Stomach (tissue), 9 donors: ENCODE data around the gene IFI27. TPM values are rescaled to one million over a fixed set of nuclear protein-coding genes. Genes with fewer than 3 reads are reported as not detected.
"Not testable (repeated sequence)": the region's sequence is repeated elsewhere in the genome, so short reads cannot be mapped to it uniquely, and the experiment has no call there.

Experiments used
- DNase-seq, 2 donors: peaks; one replicate each; pipeline versions ENCODE4 v3.0.0 to v3.0.0-alpha.2; 2013 to 2019
- H3K27ac ChIP-seq, 5 donors: fragments of 200-600 bp in 4 of 5; sonication (generic) in 4 of 5; one replicate each; pipeline ENCODE4 v1.5.1; 2013 to 2019; ENCODE audit warnings: mild to moderate bottlenecking in 1 of 5, moderate library complexity in 1 of 5
- H3K27me3 ChIP-seq, 3 donors: fragments of 200-600 bp; sonication (generic); one replicate each; pipeline ENCODE4 v1.5.1; 2017 to 2019; ENCODE audit warnings: mixed run types in 1 of 3
- H3K36me3 ChIP-seq, 4 donors: fragments of 200-600 bp; sonication (generic); 1 replicate in 3 of 4; 2 replicates in 1 of 4; pipeline ENCODE4 v1.5.1; 2016 to 2019
- H3K4me1 ChIP-seq, 4 donors: fragments of 200-600 bp; sonication (generic); one replicate each; pipeline ENCODE4 v1.5.1; 2016 to 2019
- H3K4me3 ChIP-seq, 4 donors: fragments of 200-600 bp; sonication (generic) in 3 of 4; one replicate each; pipeline ENCODE4 v1.5.1; 2016 to 2019; ENCODE audit warnings: mild to moderate bottlenecking in 1 of 4
- H3K9me3 ChIP-seq, 4 donors: fragments of 200-600 bp; sonication (generic); one replicate each; pipeline ENCODE4 v1.5.1; 2016 to 2019
- EP300 ChIP-seq: sonication (generic); formaldehyde crosslinking; IDR thresholded peaks from one replicate; pipeline ENCODE4 v1.6.1; 2017; ENCODE audit warnings: antibody characterized with exemption
- POLR2A ChIP-seq, 4 donors: fragments of 450-650 bp; IDR thresholded peaks; one replicate each; pipeline ENCODE4 v1.6.1; 2016; ENCODE audit warnings: antibody characterized with exemption in 4 of 4, control low read depth in 2 of 4, mild to moderate bottlenecking in 1 of 4, moderate library complexity in 1 of 4
- POLR2AphosphoS5 ChIP-seq, 3 donors: sonication (generic); formaldehyde crosslinking; IDR thresholded peaks; one replicate each; pipeline ENCODE4 v1.6.1; 2016; ENCODE audit warnings: antibody characterized with exemption in 3 of 3
- WGBS, 5 donors: extraction: QIAGEN DNeasy Blood & Tissue Kit in 3 of 5; methylation state at CpG; one replicate each; pipeline versions ENCODE4 v1.1.5 to v1.1.7; 2013 to 2018; 5-methylcytosine and 5-hydroxymethylcytosine counted together
- intact Hi-C: fragments of 100-400 bp; cut with DNase I; formaldehyde crosslinking; loops from one replicate; pipeline ENCODE4 v1.15.1; 2023; ENCODE audit warnings: low total_unique reads
- polyA plus RNA-seq, 3 donors: library from polyadenylated mRNA; stranded (reverse); fragments of 200-250 nt; gene quantifications; one replicate each; pipeline ENCODE4 v1.2.3, GENCODE V29; 2013
- total RNA-seq, 5 donors: library from RNA; depleted of rRNA; stranded (reverse); fragments of >200 nt; gene quantifications; one replicate each; pipeline versions ENCODE4 v1.1.0 to v1.2.3, GENCODE V29; 2014 to 2016
- TF ChIP-seq, protein P1 (sequence below), 7 experiments: fragments of 450-650 bp in 4 of 7; fragments of 200-600 bp in 3 of 7; sonication (generic) in 3 of 7; IDR thresholded peaks; one replicate each; pipeline ENCODE4 v1.5.1; 2016 to 2019; ENCODE audit warnings: antibody characterized with exemption in 7 of 7, control low read depth in 2 of 7, mild to moderate bottlenecking in 1 of 7
- donor health status: healthy with polysubstance abuse.
- donor health status: Bipolar disorder and iron deficiency.
- donor health status: healthy.

IFI27 gene
- total and polyA plus RNA-seq, 8 donors = 12.9 to 1,115 (median 234) TPM

DNA sequence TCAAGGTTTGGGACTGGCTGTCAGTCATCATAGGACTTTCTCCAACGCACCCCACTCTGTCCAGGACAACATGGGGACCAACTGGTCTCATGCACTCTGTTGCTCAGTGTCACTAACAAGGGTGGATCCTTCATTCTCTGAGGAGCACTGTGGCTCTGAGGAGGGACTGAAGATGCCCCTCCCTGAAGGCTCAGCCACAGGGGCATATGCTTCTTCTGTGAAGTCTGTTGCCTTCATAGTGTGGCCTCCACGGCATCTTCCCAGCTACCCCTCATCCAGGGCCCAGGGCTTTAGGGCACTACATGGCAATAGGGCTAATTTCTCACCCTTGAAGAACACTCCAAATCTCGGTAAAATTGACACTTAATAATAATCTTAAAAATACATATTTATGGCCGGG, 33.2 kb downstream of the IFI27 start:
- Histone ChIP-seq H3K4me1 (no peaks in the 10 kb centered on the region), H3K36me3 (no peaks in the 10 kb centered on the region), H3K27me3 (peaks cover 0 to 1% (median 0%) of the 10 kb centered on the region in 3 donors), H3K27ac (no peak overlapping the region), H3K9me3 (no peaks in the 10 kb centered on the region), H3K4me3 (no peak overlapping the region)
- no peak for TF ChIP-seq EP300
- TF ChIP-seq, protein P1, sequence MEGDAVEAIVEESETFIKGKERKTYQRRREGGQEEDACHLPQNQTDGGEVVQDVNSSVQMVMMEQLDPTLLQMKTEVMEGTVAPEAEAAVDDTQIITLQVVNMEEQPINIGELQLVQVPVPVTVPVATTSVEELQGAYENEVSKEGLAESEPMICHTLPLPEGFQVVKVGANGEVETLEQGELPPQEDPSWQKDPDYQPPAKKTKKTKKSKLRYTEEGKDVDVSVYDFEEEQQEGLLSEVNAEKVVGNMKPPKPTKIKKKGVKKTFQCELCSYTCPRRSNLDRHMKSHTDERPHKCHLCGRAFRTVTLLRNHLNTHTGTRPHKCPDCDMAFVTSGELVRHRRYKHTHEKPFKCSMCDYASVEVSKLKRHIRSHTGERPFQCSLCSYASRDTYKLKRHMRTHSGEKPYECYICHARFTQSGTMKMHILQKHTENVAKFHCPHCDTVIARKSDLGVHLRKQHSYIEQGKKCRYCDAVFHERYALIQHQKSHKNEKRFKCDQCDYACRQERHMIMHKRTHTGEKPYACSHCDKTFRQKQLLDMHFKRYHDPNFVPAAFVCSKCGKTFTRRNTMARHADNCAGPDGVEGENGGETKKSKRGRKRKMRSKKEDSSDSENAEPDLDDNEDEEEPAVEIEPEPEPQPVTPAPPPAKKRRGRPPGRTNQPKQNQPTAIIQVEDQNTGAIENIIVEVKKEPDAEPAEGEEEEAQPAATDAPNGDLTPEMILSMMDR (IDR thresholded peaks at IDR 0.05) = no peak
- TF ChIP-seq POLR2AphosphoS5 (IDR thresholded peaks at IDR 0.05) = no peak
- no peak for TF ChIP-seq POLR2A (IDR thresholded peaks at IDR 0.05)
- intact Hi-C loops = no loop called here
- WGBS, 5 donors = 90 to 95% (median 94%) methylated on average over 4 of the region's 4 CpGs
- DNase-seq = no peak

- DNase-seq = no peak
- H3K36me3 ChIP-seq = no peaks in the 10 kb centered on the region
- WGBS, 5 donors = 50 to 82% (median 76%) methylated on average over 1 of the region's 1 CpG
Measured at GRCh38 chr14:94144765-94145164, 34.2 kb downstream of the IFI27 start.

DNA sequence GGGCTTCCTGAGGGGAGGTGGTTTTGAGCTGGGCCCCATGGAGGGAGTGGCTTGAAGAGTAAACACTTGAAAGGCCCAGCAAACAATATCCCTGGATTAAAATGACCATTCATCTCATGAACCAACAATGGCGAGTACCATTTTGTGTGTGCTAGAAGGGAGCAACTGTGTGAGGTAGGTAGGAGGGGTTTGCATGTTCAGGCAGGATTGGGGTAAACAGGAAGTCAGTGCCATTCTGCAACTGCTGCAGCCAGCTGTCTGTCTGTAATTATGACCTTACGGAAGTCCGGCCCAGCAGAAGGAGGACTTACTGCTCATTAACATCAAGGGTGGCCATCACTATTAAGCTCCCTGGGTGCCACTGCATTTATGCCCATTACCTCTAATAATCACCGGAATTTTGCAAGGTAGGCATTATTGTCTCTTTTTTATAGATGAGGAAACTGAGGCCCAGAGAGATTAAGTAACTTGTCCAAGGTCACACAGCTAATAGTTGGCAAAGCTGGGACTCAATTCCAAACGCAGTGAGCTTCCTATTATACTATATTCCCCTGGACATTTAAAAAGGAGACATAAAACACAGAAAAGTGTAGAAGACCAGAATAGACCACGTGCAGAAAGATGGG, 35.5 kb downstream of the IFI27 start:
- 64 to 84% (median 75%) methylated on average over 6 of the region's 6 CpGs for WGBS, 5 donors

More at GRCh38 chr14:94144765-94145164, 34.2 kb downstream of the IFI27 start:
- Histone ChIP-seq H3K9me3 (no peaks in the 10 kb centered on the region), H3K4me3 (no peak overlapping the region), H3K4me1 (no peaks in the 10 kb centered on the region), H3K27ac (no peak overlapping the region), H3K27me3 (no peaks in the 10 kb centered on the region)
- no peak for TF ChIP-seq EP300
- TF ChIP-seq, protein P1 (IDR thresholded peaks at IDR 0.05) = no peak
- no peak for TF ChIP-seq POLR2A (IDR thresholded peaks at IDR 0.05)
- TF ChIP-seq POLR2AphosphoS5 (IDR thresholded peaks at IDR 0.05) = no peak
- intact Hi-C loops = no loop called here

DNA sequence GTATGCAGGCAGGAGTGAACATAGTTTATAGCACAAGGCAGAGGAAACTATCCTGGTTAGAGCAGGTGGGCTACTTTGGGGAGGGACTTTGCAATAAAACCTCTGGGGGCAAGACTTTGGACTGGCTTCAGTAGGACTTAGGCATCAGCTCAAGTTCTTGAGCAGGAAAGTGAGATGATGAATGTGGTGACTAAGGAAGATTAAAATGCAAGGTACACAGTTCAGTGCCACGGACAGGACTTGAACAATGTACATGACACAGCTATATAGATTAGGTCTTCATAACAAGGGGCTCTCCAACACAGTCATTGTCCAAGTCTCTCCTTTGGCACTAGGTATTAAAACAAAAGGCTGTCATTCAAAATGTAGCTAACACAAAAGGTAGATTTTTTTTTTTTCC, 42.1 kb downstream of the IFI27 start:
- no peaks in the 10 kb centered on the region for H3K36me3 ChIP-seq
- H3K4me3 ChIP-seq = no peak overlapping the region
- TF ChIP-seq POLR2A (IDR thresholded peaks at IDR 0.05) (no peak), POLR2AphosphoS5 (IDR thresholded peaks at IDR 0.05) (no peak), EP300 (no peak)
- TF ChIP-seq, protein P1 (IDR thresholded peaks at IDR 0.05) = no peak
- H3K27me3 ChIP-seq = peaks cover 0 to 20% (median 9%) of the 10 kb centered on the region in 3 donors
- H3K27ac ChIP-seq = no peak overlapping the region
- no peaks in the 10 kb centered on the region for H3K4me1 ChIP-seq
- no peak for DNase-seq
- intact Hi-C loops = no loop called here
- H3K9me3 ChIP-seq = no peaks in the 10 kb centered on the region
- WGBS, 5 donors = 53 to 84% (median 83%) methylated on average over 1 of the region's 1 CpG

More for the DNA sequence above, 35.5 kb downstream of the IFI27 start:
- H3K36me3 ChIP-seq = no peaks in the 10 kb centered on the region
- DNase-seq = no peak
- H3K9me3 ChIP-seq = no peaks in the 10 kb centered on the region
- intact Hi-C loops = no loop called here
- H3K4me1 ChIP-seq = no peaks in the 10 kb centered on the region
- no peaks in the 10 kb centered on the region for H3K27me3 ChIP-seq
- H3K4me3 ChIP-seq = no peak overlapping the region
- no peak for TF ChIP-seq POLR2AphosphoS5 (IDR thresholded peaks at IDR 0.05)
- no peak overlapping the region for H3K27ac ChIP-seq

DNA sequence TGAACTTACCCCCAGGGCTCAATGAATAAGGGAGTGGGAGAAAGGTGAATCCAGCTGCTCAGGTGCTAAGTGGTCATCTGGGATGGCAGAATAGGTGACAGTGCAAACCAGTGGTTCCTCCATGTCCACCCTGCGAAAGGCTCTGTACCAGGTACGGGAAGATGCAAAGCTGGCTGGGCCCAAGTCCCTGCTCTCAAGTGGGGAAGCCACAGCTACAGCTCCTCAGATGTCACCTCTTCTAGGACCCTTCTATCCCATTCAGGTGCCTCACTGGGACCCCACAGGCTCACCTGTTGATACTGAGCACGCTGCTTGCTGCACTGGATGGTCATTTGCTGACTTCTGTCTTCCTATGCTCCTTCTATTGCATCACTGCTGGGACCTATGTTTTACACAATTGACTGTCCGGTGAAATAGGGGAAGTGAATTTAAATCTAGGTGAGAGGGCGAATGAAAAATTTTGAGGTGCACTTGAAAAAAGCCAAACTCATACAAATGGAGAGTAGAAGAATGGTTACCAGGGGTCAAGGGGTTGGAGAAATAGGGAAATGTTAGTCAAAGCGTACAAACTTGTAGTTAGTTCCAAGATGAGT, 43.3 kb downstream of the IFI27 start:
- no peaks in the 10 kb centered on the region for H3K9me3 ChIP-seq
- H3K4me3 ChIP-seq = no peak overlapping the region
- no peaks in the 10 kb centered on the region for H3K36me3 ChIP-seq
- no peak for DNase-seq
- 79 to 92% (median 84%) methylated on average over 6 of the region's 6 CpGs for WGBS, 5 donors
- no peaks in the 10 kb centered on the region for H3K4me1 ChIP-seq
- intact Hi-C loops = no loop called here
- TF ChIP-seq, protein P1 (IDR thresholded peaks at IDR 0.05) = no peak
- TF ChIP-seq POLR2A (IDR thresholded peaks at IDR 0.05) = no peak
- TF ChIP-seq EP300 = no peak
- no peak for TF ChIP-seq POLR2AphosphoS5 (IDR thresholded peaks at IDR 0.05)
- H3K27me3 ChIP-seq = peaks cover 0 to 20% (median 9%) of the 10 kb centered on the region in 3 donors
- no peak overlapping the region for H3K27ac ChIP-seq

- H3K4me3 ChIP-seq, intact Hi-C loops, H3K27ac ChIP-seq, H3K9me3 ChIP-seq, DNase-seq, H3K4me1 ChIP-seq, H3K36me3 ChIP-seq: not testable (repeated sequence)
- 83 to 95% (median 83%) methylated on average over 1 of the region's 1 CpG for WGBS, 5 donors
- peaks cover 0 to 20% (median 9%) of the 10 kb centered on the region in 3 donors for H3K27me3 ChIP-seq
Measured at GRCh38 chr14:94156143-94156542, 45.6 kb downstream of the IFI27 start.
